ENCODE results near the gene ATXN7L3B.

Gene ATXN7L3B

DNA sequence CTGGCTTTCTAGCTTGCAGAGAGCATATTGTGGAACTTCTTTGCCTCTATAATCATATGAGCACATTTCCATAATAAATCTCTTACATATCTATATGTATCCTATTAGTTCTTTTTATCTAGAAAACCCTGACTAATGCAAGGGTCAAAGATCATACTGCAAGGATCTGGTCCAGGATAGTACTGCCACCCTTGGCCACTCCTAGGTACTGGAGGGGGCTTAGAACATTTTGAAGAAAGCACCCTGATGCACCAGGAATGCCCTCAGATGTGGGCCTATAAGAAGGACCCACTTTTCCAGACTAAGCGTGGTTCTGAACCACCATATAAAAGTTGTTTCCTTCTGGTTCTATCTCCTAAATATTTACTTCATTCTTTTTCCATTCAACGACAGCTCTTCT lies 14.6 kb downstream of the ATXN7L3B start:
- no peak for DNase-seq

DNA sequence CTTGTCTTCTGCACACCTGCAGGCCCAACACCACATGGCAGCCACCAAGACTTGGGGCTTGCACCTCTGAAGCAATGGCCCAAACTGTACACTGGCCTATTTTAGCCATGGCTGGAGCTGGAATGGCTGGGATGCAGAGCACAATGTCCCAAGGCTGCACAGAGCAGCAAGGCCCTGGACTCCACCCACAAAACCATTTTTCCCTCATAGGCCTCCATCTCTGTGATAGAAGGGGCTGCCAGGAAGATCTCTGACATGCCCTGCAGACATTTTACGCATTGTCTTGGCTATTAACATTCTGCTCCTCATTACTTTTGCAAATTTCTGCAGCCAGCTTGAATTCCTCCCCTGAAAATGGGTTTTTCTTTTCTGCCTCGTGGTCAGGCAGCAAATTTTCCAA lies 22.1 kb downstream of the ATXN7L3B start:
- no peak for DNase-seq

DNA sequence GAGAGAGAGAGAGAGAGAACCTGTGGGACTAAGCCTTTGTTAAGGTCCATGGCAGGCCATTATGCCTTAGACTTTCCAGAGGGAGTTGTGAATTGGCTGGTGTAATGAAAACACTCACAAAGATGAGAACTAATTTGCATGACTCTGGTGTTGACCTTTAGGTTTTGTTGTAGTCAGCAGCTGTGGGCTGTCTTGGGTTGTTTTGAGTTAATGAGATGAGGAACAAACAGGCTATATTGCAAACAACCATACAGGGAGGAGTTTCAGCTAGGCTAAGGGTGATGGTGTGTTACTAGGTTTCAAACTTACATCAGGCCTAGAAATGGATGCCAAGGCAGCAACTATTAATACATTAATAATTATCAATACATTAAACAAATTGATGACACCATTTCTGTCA lies 26.3 kb downstream of the ATXN7L3B start:
- no peak for DNase-seq

DNA sequence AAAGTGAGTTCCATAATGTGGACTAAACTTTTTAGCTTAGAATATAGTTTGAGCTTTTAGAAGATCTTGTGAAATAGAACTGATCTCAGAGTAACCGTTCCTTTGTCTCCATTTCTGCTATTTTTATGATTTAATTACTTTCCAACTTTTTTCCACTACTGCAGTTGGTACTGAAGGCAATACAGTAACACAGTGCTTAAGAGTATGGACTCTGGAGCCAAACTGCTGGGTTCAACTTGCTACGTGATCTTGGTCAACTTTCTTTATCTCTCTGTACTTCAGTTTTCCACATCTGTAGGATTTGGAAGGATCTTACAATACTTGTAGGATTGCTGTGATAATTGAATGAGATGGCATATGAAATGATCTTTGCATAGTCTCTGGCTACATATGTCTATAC lies 40.9 kb downstream of the ATXN7L3B start:
- no peak for DNase-seq

DNA sequence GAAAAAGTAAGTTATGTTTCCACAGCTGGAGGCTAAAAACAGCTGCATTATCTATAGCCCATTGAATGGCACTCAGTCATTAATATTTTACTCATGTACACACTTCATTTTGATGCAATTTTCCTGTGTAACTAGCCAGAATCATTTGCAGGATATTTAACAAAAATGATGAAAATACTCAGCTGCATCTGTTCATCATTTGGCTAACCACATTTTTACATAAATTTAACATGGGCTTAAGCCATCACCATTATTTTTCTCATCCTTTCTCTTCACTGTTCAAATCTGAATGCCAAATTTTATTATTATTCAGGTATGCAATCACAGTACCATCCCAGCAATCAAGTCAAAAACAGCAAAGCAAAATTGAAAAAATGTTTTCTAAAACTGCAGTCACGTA lies 41.8 kb downstream of the ATXN7L3B start:
- no peak for DNase-seq

DNA sequence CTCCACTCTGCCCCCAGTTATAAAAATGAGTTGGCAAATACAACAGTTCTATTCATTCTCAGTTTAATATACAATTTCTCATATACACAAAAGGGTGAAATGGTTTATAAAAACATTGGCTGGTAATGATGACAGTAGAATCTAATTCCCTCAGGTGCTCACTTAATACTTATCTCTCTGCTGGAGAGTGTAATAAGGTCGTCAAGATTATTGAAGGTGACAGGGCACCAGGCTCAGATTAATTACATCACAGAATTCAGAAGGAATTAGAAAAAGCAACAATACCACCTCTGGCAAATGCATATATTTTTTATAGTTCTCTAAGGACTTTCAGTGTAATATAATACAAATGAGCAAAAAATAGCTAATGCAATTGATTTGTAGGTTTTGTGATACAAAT lies 42.3 kb downstream of the ATXN7L3B start:
- DNase-seq, result no peak

DNA sequence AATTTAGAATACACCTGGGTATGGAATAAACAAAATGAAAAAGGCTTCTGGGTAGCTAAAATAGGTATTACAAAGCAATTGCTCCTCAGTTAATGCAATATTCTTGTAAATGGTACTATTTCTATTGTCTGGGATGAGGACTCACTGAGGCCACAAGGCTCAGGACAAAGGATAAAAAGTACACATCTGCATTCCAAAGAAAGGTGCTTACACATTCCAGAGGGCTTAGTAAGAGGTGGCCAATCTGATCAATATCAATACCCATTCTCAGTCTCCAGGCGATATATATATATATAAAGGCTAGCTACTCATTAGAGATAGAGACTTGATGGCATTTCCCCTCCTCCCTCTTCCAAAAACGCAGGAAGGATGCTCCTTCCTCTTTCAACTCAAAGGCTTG lies 43.8 kb downstream of the ATXN7L3B start:
- no peak for DNase-seq

DNA sequence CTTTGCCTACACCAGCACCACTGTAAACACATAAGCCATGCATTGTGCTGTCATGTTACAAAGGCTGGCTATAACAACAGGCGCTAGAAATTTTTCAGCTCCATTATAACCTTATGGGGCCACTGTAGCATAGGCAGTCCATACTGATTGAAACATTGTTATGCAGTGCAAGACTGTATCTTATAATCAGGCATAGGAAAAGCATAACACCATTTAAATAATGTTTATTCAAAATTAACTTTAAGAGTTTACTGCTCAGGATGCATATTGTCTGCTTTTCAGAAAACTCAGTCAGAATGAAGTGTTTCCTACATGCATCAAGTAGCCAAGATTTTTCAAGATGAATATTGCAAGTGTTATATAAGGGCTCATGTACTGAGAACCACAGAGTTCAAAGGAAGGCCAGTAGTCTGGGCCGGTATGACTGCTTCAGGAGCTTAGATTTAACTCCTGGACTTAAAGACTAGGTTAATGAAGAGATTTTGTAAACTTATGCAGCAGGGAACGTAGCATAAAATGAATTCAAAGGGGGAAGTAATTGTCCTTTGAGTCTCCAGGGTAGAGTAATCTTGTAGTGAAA lies 46.9 kb downstream of the ATXN7L3B start:
- no peak for DNase-seq

DNA sequence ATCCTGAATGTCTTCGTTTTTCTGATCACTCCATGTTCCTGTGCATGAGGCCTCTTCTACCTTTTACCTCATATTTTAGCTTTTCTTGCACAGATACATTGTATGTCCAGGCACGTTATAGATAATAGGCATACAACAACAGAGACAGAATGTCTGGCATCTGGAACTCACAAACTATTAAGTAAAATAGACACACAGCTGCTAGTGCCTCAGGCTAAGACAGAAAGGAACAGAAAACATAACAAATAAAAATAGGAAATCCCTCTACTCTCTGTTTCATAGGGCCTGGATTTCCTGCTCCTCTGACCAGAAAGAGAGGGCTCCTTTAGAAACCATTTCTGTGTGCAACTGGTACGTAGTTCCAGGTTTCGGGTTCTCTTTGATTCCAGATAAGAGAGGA lies 48.6 kb downstream of the ATXN7L3B start:
- peak; percentile 21 for DNase-seq
